ENCODE data around the gene OSBPL2.

- TF ChIP-seq POLR2AphosphoS5 (IDR thresholded peaks at IDR 0.05; ENCODE audit: low read depth, low read length) (no peak), YY1 (IDR thresholded peaks at IDR 0.05; ENCODE audit: extremely low read depth, insufficient replicate concordance, low read depth, low read length) (no peak), EZH2 (IDR thresholded peaks at IDR 0.05) (no peak), CTCF (IDR thresholded peaks at IDR 0.05 in 2 of 3, conservative IDR thresholded peaks at IDR 0.05 in 1 of 3; ENCODE audit: borderline replicate concordance in 1 of 3, insufficient read depth in 1 of 3, low read depth in 2 of 3, low read length in 2 of 3) (no peak), CEBPB (IDR thresholded peaks at IDR 0.05; ENCODE audit: low read depth) (no peak), MAX (IDR thresholded peaks at IDR 0.05) (no peak), ELF1 (IDR thresholded peaks at IDR 0.05; ENCODE audit: borderline replicate concordance, low read depth) (no peak), TCF7L2 (IDR thresholded peaks at IDR 0.05; ENCODE audit: borderline replicate concordance, extremely low read depth, insufficient read depth, insufficient read length) (no peak), FOSL1 (IDR thresholded peaks at IDR 0.05; ENCODE audit: low read depth) (no peak), ATF3 (IDR thresholded peaks at IDR 0.05) (no peak)
These were observed 47.4 kb downstream of the OSBPL2 start for GRCh38 chr20:62285722-62286121.

Data from HCT116 (cell line).